HG03575 (cell line): ENCODE data around the gene FEZF2.

Source experiments
- ATAC-seq: cut with Tn5 transposase; IDR thresholded peaks from one replicate; pipeline ENCODE4 v1.9.1; 2021; ENCODE audit not compliant: unreplicated experiment, insufficient number of reproducible peaks, low FRiP score; ENCODE audit errors: extremely low read depth

Gene FEZF2

DNA sequence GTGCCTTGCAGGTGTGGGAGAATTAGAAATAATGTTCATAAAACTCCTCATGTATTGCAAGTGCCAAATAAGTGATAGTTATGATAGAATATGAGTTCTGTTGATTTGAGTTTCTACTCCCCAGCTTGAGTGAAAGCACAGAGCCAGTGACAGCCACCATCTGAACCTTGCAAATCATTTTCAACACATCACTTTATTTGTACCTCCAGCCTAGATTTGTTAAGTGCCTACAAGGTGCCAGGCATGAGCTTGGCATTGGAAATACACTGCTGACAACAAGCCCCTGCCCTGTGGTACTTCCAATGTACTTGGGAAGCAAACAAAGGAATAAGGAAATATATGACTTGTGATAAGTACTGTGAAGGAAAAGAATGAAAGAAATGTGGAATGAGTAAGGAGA, 17.0 kb downstream of the FEZF2 start:
- ATAC-seq, result no peak

DNA sequence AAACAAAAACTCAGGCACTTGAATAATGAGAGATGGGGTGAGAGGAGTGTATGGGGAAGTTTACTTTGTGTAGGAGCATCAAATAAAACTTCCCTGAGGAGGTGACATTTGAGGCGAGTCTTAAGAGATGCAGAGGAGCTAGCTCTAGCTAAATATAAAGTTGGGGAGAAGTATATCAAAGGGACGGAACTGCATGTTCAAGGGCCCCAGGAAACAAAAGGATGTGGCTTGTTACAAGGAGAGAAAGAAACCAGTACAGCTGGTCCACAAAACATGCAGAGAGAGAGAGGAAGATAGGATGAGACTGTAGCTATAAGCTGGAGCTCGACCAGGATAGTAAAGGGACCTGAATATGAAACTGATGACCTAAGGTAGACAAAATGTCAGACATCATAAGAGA, 17.6 kb downstream of the FEZF2 start:
- no peak for ATAC-seq

DNA sequence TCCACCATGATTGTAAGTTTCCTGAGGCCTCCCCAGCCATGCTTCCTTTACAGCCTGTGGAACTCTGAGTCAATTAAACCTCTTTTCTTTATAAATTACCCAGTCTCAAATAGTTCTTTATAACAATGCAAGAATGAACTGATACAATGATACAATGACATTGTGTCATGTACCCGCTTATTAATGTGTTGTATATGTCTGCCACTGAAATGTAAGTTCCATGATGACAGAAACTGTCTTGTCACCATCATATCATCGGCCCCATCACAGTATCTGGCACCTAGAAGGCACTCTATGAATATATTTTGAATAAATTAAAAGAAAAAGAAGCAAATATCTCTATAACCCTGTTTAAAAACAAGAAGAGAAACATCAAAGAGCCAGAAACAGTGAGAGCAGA, 29.6 kb downstream of the FEZF2 start:
- ATAC-seq, result no peak

DNA sequence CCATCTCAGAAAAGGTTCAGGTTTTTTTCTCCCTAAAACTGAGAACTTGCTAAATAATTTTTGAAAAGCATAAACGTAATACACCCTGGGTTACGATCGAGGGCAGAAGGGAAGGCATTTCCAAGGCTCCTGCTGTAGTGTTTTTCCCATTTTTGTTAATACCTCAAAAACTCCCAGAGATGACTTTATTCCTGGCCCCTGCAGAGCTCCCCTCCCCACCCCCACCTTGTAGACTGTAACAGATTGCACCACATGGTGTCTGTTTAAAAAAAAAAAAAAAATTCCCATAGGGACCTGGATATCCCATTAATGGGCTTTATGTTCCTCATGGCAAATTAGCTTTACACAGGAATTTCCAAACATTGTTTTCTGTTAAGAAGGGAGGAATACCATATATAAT, 38.2 kb downstream of the FEZF2 start:
- no peak for ATAC-seq

DNA sequence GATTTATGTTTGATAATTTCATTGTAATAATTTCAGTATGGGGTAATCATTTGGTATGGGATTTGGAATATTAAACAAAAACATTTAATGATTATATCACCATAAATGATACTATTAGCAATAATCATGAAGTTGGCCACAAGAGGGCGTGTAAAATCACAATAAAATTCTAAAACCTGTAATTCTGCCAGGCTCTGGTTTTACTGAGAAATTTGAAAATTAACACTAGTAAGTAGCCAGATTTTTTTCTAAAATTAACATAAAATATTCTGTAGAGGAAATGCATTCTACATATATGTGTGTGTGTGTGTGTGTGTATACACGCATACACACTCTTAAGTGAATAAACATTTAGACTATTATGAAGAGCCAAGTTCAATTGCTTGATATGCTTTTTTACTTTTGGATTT, 40.5 kb downstream of the FEZF2 start:
- ATAC-seq, result no peak

DNA sequence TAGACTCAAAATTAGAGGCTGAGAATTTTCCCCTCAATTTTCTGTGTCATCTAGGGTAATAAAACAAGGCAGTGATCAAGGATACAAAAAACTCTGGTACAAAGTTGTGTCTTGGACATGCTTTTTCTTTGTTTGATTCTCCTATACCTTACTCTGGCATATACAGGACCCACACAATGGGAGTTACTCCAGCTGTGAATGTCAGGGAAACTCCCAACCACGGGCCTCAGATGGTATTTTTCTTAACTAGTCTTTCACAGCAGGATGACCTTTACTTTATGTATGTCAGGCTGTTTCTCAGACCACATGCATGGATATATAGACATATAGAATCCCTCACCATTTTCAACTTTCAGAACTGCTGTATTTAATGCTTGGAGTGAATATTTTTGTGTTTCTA, 41.3 kb downstream of the FEZF2 start:
- ATAC-seq, result no peak

DNA sequence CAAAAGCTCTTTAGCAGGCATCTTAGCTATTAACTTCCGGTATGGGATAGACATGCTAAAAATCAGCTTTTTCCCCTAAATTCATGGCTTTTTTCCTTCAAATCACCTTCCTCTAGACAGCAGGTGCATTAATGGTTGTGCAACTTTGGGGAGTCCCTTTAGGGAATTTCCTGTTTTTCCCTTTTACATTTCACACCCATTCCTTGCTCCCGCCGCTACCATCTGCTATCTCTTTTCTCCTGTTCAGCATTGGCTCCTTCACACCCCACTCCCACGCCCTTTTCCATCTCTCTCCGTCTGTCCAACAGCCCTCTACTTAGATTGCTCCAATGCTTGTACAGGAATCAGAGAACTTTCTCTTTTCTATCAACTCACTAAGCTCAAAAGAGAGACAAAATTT, 43.4 kb downstream of the FEZF2 start:
- no peak for ATAC-seq

DNA sequence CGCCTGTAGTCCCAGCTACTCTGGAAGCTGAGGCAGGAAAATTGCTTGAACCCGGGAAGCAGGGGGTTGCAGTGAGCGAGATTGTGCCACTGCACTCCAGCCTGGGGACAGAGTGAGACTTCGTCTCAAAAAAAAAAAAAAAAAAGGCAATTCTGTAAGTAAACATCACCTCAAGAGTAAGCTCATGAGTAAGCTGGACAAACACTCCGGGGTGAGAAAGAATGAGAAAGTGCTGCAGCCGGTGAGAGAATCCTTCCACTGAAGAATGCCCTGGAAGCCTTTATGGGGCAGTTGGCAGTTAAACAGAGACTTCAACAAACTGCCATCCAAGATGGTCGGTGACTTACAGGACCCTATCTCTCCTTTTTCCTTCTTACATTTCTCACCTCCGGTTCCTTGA, 47.5 kb downstream of the FEZF2 start:
- no peak for ATAC-seq

DNA sequence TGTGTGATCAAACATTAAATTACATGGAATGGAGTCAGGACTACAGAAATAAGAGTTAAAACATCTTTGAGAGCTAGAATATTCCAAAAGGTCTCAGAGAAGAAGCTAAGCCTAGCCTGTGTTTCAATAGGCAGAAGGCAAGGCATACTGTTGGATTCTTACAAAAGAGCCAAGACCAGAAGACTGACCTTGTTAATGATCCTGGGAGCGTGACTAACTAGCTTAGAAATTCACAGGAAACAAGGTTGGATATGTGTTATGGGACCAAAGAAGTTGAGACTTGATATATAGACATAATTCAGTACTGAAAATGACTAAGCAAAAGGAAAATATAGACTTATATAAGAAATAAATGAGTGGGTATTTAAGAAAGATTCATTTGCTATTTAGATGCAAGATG, 50.1 kb downstream of the FEZF2 start:
- ATAC-seq, result no peak
